Superior temporal gyrus (tissue), 1 donor: ENCODE data around the gene UQCC3.
"Not testable (repeated sequence)": the region's sequence is repeated elsewhere in the genome, so short reads cannot be mapped to it uniquely, and the experiment has no call there.

Source experiments
- DNase-seq: peaks from one replicate; pipeline ENCODE4 v3.0.0-alpha.2; 2016; ENCODE audit errors: extremely low spot score

The UQCC3 gene

DNA sequence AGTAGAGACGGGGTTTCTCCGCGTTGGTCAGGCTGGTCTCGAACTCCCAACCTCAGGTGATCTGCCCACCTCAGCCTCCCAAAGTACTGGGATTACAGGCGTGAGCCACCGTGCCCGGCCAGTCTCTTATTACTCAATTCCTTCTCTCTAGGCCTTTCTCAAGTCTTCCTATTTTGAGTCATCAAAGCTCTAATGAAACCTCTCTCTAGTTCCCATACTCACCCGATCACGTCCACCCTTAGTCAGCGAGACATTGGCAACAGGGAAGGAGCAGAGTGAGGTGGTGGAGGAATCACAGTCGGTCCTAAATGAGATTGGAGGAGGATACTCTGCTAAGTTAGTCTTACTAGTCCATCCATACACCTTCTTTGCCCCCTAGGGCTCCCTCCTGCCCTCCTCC lies 30.8 kb downstream of the UQCC3 start:
- DNase-seq, result no peak

DNA sequence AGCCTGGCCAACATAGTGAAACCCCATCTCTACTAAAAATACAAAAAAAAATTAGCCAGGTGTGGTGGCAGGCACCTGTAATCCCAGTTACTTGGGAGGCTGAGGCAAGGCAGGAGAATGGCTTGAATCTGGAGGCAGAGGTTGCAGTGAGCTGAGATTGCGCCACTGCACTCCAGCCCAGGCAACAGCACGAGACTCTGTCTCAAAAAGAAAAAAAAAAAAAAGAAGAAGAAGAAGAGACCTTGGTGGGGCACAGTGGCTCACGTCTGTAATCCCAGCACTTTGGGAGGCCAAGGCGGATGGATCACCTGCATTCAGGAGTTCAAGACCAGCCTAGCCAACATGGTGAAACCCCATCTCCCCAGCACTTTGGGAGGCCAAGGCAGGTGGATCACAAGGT lies 32.4 kb downstream of the UQCC3 start:
- not testable (repeated sequence) for DNase-seq

DNA sequence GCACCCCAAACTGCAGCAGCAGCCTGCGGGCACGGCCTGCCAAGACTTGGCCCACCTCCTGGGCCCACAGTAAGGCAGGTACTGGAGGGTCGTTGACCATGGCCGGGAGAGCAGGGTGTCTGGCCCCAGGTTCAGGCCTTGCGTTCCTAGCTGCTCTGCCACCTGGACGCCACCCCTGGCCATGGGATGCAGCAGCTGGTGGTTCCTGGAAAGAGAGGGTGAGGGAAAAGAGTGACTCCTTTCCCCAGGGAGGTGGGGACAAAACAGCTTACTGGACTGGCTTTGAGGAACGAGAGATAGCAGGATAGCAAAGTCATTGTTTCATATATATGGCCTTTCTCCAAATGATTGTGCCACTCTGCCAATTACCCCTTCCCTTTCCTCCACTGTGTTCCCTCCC lies 33.9 kb downstream of the UQCC3 start:
- DNase-seq, result no peak

DNA sequence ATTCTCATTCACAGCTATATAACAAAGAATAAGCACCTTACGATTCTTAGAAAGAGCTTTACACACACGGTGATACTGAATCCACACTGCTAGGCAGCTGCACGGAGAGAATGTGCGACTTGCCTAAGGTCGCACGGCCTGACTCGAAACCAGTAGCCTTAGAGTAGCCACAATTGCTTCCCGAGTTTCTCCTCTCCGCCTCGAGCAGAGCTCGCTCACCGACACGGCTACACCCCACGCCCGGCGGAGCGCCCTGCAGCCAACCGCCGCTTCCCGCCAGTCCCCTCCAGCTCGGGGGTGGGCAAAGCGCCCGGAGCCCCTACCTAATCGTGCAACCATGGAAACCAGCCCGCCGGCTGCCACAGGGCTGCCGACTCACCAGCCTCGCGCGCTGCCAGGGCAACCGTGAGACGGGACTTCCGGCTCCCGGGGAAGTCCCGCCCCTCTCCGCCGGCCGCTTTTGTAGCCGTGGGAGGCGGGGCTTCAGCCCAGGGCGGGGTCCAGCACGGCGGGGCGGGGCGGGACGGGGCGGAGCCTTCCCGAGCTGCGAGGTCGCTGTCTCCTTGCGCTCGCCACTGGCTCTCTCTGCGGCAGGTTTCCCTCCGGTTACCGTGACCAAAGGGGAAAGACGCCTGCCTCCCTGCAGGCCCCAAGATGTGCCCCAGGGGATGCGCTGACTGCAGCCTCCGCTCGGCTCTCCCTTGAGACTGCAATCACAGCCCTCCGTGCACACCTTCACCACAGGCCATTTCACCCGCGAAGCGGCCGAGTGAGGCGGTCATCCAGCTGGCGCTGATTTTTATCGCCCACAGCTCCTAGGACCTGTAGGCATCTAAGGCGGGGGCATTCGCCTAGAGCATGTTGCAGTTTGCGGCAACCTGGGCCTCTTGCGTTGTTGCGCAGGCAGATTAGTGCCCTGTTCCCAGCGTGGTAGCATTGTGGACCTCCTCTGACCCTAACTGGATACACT lies 34.7 kb downstream of the UQCC3 start:
- DNase-seq, result peak; percentile 94

DNA sequence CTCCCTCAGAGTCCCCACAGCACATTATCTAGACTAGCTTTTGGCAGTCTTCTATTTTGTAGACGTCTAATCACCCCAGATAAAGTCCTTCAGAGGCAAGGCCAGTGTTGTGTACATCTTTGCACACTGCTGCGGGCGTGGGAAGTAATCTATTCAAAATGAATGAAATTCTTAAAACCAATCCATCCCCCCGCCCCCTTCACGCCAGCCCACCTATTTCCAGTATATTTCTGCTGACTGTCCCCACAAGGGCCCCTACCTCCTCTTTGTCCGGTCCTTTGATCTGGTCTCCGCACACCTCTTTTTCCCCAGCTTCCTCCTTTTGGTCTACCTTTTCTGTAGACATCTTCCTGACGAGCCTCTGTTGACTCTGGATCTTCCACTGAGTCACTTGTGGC lies 35.4 kb downstream of the UQCC3 start:
- DNase-seq, result no peak

DNA sequence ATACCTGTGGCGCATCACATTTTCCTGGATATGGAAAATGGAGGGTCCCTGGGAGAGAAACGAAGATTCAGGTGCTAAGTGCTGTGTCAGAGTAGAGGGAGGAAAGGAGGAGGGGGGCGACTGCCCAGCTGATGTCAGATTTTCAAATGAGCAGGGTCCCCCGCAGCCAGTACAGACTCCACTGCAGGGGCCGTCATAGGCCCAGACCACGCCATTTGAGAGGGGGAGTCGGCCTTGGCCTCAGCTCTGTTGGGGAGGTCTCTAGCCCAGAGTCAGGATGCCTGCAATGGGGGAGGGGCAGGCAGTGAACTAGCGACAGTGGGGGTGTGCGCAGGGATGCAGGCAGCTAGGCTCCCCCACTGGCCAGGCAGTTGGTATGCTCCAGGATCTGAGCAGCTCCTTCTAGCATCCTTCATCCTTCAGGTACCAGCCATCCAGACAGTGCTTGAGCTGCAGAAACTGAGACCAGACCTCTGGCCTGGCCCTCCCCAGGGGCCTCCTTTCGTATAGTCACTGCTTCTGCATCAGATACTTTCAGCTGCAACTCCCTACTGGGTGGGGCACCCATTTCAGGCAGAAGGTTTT lies 35.9 kb downstream of the UQCC3 start, which contains the start of the genes BSCL2 and GNG3:
BSCL2 (minus strand) TSS at position 148 of the 585 bp plus-strand sequence. CDS start 229 bp downstream, outside the sequence.
GNG3 (plus strand) TSS at position 400 of the 585 bp plus-strand sequence. CDS start 620 bp downstream, outside the sequence.
- peak; percentile 84 for DNase-seq

DNA sequence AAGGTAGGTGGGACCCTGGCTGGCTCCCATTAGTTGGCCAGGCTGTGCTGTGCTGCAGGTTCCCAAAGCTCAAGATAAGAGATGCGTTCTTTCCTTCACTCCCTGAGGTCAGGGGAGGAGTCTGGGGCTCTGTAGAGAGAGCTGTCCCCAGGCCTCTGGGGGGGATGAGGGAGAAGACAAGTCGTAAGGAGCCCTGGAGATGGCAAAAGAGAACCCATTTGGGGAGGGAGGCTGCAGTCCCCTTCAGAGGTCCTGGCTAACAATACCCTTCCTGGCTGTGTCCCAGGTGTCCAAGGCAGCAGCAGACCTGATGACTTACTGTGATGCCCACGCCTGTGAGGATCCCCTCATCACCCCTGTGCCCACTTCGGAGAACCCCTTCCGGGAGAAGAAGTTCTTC lies 36.9 kb downstream of the UQCC3 start:
- DNase-seq, result peak; percentile 26

DNA sequence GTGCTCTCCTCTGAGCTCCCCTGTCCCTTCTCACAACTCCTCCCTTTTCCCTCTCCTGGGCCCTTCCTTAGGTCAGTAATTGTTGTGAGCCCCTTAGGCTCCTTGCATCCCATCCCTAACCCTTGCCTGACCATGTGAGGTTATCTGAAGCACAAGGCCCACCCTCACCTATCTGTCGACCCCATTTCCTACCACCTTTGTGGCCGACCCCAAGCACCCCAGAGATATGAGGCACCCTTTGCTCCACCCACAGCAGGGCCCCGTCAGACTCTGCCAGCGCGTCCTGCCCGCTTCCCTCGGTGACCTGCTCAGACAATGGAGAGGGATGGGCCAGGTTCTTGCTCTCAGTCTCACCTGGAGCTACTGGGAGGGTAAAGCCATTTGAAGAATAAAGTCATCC lies 37.3 kb downstream of the UQCC3 start:
- no peak for DNase-seq

DNA sequence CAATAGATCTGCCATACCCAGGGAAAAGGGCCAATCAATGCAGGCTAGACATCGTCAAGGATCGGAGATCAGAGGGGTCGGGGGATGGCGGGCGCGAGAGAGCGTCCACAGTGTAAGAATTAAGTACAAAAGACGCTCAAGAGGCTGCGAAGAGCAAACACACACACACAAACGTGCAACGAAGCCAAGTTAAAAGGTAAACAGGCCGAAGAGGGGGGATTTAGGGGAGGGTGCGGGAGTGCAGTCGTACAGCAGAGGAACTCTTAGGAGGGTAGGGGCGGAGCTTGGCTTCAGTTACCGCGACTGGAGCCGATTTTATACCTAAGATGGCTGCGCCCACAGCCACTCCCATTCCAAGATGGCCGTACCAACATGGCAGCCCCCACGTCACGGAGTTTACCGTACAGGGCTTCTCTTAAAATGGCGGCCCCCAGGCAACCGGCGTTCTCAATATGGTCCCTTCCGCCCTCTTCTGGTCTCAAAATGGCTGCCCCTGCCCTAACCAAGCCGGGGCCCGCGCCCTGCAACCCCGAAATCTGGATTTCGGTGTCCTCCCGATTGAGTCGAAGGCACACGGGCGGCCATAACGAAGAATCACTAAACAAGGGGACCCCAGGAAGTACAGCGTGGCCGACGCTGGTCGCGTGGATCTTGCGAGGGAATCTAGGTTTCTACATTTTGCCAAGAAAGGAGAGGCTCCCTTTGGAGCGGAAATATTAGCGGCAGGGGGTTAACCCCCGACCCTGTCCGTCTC lies 38.0 kb downstream of the UQCC3 start:
- peak; percentile 99 for DNase-seq

DNA sequence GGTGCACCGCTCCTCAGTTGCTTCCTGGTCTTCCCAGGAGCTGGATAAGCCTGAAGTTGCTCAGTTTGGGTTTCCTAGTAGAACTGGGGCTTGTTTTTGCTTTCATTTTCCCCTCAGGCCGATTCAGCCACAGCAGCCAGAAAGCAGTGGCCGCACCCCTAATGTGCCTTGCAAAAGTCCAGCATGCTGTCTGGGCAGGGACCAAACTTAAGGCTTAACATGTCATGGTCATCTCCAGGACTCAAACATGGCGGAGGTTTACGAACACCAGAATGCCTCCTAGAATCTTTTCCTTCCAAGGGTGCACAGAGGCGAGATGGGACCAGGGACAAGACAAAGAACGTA lies 38.5 kb downstream of the UQCC3 start:
- no peak for DNase-seq

DNA sequence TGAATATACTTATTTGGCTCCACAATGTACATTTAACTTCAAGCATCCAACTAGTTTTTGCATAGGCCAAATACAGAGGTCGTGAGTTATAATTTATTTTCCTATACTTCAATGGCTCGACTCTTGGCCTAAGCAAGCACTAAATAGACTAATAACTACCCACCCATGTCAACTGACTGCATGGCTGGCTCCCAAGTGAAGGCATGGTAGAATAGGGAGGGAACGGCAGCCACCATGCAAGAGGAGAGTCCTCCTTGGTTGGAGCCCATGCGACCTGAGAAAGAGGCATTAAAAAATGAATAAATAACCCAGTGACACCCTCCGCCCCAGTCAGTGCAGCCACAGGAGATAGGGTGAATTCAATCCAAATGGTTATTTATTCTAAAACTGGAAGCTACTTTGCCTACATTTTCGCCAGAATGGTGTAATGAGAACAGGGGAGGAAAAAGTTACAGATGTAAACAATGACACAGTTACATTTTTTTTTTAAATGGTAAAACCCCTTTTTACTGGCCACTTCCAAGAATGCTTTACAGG lies 40.9 kb downstream of the UQCC3 start:
- no peak for DNase-seq

DNA sequence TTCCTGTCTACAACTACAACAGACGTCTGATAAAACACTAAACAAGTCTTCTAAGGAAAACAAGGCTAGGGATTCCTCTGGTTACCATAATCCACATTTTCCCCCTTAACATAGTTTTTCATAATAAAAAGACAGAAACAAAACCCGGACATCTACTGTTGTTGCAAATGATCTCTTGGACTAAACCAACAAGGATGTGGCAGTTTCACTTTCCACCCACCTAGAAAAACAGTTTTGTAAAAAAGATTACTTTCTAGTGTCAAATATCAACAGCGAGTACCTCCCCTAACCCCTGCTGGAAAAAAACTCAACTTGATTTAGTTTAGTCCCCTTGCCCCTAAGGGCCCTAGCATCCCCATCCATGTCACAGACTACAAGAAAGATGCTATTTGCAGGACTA lies 41.4 kb downstream of the UQCC3 start:
- DNase-seq, result peak; percentile 3

DNA sequence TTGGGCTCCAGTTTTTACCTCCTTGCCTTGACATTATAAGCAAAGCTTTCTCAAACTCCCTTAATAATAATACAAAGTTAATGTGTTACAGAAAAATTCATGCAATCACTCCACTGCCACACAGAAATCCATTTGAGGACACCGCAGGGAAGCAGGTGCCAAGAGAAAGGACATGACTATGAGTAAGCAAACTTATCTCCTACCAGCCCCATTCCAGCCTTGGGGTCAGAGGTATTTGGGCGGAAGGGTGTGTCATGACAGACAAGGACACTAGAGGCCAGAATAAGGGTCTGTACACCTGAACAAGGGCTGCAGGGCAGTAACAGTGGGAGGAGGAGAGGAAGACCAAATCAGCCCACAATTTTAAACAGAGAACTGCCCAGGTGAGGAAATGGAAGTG lies 41.9 kb downstream of the UQCC3 start:
- no peak for DNase-seq

DNA sequence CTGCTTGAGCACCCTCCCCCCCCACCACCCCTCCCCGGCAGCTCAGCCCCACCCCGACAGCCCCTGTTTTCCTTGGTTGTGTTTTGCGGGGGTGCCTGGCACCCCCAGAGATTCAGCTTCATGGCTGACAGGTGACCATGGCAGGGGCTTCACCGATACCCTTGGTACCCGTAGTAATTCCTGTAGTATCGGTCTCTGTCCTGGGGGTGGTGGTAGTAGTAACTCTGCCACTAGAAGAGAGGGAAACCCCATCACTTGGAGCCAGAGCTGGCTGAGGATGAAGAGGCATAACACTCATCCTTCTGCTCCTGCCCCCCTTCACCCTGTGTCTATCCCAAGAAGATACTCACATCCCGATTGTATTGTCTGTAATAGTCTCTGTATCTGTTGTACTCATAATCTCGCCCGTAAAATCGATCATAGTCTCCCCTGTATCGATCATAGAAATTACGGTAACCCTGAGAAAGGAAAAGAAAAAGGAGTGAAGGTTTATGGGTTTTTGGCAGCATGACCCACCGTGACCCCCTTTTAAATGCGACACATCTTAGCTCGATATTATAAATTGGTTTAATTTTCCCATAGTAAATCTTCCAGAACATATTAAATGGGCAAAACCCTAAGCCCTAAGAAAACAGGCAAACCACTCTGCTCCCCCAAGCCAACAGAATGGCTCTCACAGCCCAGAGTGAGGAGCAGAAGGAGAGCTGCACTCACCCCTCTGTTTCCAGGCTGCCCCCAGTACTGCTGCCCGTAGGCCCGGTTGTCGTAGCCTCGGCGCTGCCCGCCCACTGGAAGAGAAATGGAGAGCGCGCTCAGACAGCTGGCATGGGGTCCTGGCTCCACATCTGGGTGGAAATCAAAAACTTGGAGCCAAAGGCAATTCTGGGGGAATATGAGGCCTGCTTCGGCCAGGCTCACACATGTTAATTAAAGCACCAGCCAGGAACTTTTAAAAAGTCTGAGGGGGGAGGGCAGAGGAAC lies 44.0 kb downstream of the UQCC3 start:
- no peak for DNase-seq

DNA sequence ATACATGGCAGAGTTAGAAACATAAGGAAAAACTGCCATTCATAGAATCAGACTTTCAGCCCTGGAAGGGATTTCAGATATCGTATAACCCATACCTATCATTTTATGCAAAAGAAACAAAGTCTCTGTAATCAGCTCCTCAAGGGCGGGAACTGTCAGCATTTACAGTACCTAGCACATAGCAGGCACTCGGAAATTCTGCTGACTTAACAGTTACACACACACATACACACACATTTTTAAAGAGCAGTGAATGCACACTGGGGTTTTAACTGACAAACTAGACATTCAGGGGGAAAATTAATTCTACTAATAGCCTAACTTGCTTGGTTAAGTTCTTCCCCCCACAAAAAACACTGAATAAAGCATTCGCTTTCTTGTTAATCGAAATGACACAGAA lies 44.7 kb downstream of the UQCC3 start:
- DNase-seq, result no peak

DNA sequence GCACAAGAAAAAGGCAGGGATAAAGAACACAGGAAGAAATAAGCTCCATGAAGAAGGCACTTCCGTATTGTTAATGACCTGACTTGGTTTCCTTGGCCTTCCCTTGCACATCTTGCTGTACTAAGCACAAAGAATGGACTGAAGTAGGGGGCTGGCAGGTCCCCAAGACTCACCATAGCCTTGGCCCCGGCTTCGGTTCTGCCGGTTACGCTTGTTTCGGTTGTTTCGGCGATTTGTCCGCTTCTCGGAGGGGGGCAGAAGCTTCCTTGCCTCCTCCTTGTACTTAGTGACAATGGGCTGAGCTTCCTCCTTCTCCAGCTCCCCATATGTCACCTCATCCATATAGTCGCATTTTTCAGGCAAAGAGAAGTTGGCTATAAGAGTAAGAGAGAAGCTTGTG lies 45.3 kb downstream of the UQCC3 start:
- DNase-seq, result no peak

DNA sequence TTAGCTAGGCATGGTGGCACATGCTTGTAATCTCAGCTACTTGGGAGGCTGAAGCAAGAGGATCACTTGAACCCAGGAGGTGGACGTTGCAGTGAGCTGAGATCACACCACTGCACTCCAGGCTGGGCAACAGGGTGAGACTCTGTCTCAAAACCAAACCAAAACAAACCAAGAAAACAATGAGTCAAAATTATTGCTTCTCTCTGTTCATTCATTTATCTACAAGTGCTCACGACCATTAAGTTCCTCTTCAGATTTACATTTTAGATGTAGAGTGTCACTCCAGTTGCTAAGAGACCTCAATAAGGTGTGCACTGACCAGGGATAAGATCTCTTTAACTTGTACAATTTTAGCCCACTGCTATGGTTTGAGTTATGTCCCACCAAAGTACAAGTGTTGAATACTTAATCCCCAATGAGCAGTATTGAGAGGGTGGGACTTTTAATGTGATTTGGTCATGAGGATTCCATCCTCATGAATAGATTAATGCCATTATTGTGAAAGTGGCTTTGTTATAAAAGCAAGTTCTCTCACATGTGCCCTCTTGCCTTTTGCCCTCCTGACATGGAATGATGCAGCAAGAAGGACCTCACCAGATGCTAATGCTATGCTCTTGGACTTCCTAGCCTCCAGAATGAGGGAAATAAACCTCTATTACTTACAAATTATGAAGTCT lies 48.0 kb downstream of the UQCC3 start:
- DNase-seq, result no peak

DNA sequence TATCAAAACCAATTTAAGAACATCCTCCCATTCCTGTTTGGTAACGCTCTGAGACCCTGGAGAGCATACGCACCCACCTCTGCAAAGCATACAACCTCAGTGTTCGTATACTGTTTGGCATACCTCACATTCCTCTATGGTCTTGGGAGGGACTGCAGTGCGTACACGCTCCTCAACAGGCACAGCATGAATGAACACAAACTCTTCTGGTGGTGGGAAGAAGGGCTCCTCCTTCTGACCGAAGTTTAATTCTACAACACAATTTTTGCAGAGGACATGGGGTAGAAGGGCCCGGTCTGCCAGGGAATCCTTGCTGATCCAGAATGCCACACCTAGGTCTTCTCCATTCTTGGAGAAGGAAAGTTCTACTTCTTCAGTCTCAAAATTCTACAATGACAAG lies 50.5 kb downstream of the UQCC3 start:
- DNase-seq, result no peak
